ENCODE data around the gene ZBTB7C. TPM values are rescaled to one million over a fixed set of nuclear protein-coding genes. Genes with fewer than 3 reads are reported as not detected.

The ZBTB7C gene
- total and polyA plus RNA-seq, 2 of the 8 experiments (the other 6 are each of a cell fraction or from before 2014, with no cell fraction given): 0.15 to 0.45 TPM

DNA sequence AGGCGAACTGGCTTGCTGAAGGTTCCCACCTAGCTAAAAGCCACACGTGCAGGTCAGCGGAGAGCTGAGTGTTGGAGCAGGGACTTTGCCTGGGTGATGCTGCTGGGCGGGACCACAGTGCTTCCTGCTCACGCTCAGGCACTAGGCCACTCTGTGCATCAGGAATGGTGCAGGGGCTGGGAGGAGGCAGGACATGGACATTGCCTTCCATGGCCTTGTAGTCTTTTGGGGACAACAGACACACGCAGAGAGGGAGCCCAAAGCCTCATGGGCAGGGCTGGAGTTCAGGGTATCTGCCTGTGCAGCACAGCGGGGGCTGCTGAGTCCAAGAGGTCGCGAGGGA lies 207.2 kb downstream of the ZBTB7C start:
- no peak overlapping the region for H3K4me3 ChIP-seq (ENCODE audit: extremely low read depth in 1 of 4, insufficient read depth in 2 of 4, low read depth in 3 of 4, low read length in 4 of 4)
- H2BK20ac ChIP-seq (ENCODE audit: low read length): no peak overlapping the region
- peaks cover 0 to under 1% of the 10 kb centered on the region in 2 experiments for H4K20me1 ChIP-seq (replicated peaks in 1 of 2; ENCODE audit: control insufficient read depth in 1 of 2, insufficient read depth in 2 of 2, low read length in 2 of 2)
- H3K4ac ChIP-seq (replicated peaks; ENCODE audit: insufficient read length, low read depth, low read length): no peak overlapping the region
- H3K56ac ChIP-seq (replicated peaks; ENCODE audit: insufficient read length, low read depth, low read length): no peak overlapping the region
- H3K36me3 ChIP-seq (ENCODE audit: control insufficient read depth in 2 of 4, insufficient read depth in 4 of 4, low read length in 3 of 4): no peaks in the 10 kb centered on the region
- H3K4me1 ChIP-seq (replicated peaks in 1 of 4; ENCODE audit: control insufficient read depth in 3 of 4, insufficient read depth in 4 of 4, low read length in 3 of 4): peaks cover 0 to 3% (median 0%) of the 10 kb centered on the region in 4 experiments; a peak in 1 of 7 replicates
- H3K9ac ChIP-seq (replicated peaks in 1 of 4; ENCODE audit: extremely low read depth in 1 of 4, low read depth in 3 of 4, low read length in 3 of 4): no peak overlapping the region
- H2BK12ac ChIP-seq (ENCODE audit: low read depth, low read length): no peak overlapping the region
- H3K18ac ChIP-seq (ENCODE audit: extremely low read depth, low read length): no peak overlapping the region
- H4K91ac ChIP-seq (replicated peaks; ENCODE audit: insufficient read length, low read length): no peak overlapping the region
- no peaks in the 10 kb centered on the region for H3K79me1 ChIP-seq (ENCODE audit: low read depth, low read length)
- H2BK120ac ChIP-seq (replicated peaks; ENCODE audit: low read depth, low read length): no peak overlapping the region
- DNase-seq (ENCODE audit: low read depth in 1 of 2, low spot score in 2 of 2): no peak
- H3K14ac ChIP-seq (ENCODE audit: insufficient read length): no peak overlapping the region
- no peak overlapping the region for H4K8ac ChIP-seq (ENCODE audit: extremely low read depth, insufficient read depth, low read length)
- no peak overlapping the region for H3K23ac ChIP-seq (ENCODE audit: insufficient read length)
- H3K79me2 ChIP-seq (ENCODE audit: control insufficient read depth in 1 of 2, insufficient read depth in 2 of 2, low read length in 2 of 2): no peaks in the 10 kb centered on the region
- H3K27ac ChIP-seq (ENCODE audit: low read depth, low read length): no peak overlapping the region
- ChIA-PET POLR2A (ENCODE audit: partially characterized antibody) (no interaction called here), CTCF (ENCODE audit: partially characterized antibody) (interaction anchor here (0.7 to 1.2 kb wide), 2 partner anchors 84 to 427 kb away, joined by 3 read pairs; no protein-coding TSS in a partner anchor)
- FAIRE-seq: no peak
- no peak overlapping the region for H4K5ac ChIP-seq (ENCODE audit: insufficient read length, low read depth, low read length)
- peaks cover 0 to 1% of the 10 kb centered on the region in 2 experiments; a peak in 1 of 4 replicates for H3K9me3 ChIP-seq (ENCODE audit: insufficient read depth in 2 of 2, low read depth in 1 of 2, low read length in 1 of 2)
- WGBS, 2 experiments (ENCODE audit: extremely low coverage in 1 of 2, insufficient coverage in 1 of 2, insufficient read length in 1 of 2, insufficient replicate concordance in 2 of 2, low coverage in 1 of 2, low lambda C conversion rate in 2 of 2, missing lambda C conversion rate in 1 of 2): 93% methylated on average over 9 of the region's 9 CpGs; no CpG with 5 or more reads in 1 of the 2 experiments
- H3K27me3 ChIP-seq (replicated peaks in 1 of 4; ENCODE audit: control insufficient read depth in 3 of 4, extremely low read depth in 1 of 4, insufficient read depth in 3 of 4, low read length in 3 of 4): no peaks in the 10 kb centered on the region
- peaks cover 2% of the 10 kb centered on the region; the same call in 1 of the 2 replicates for H3K23me2 ChIP-seq (ENCODE audit: low read depth, low read length)
- H2AK5ac ChIP-seq (ENCODE audit: low read depth, low read length): no peak overlapping the region
- no peak overlapping the region for H2BK15ac ChIP-seq (ENCODE audit: low read length)
- no peak overlapping the region for H3K4me2 ChIP-seq (ENCODE audit: insufficient read depth in 1 of 2, low read depth in 2 of 2, low read length in 2 of 2)
- no peak overlapping the region for H2AFZ ChIP-seq (ENCODE audit: low read length)
- no peak overlapping the region for H2BK5ac ChIP-seq (ENCODE audit: low read depth, low read length)
- TF ChIP-seq CHD2 (IDR thresholded peaks at IDR 0.05; ENCODE audit: low read length): no peak
- no peak for TF ChIP-seq EP300 (IDR thresholded peaks at IDR 0.05; ENCODE audit: borderline replicate concordance in 1 of 2, low read depth in 2 of 2, low read length in 2 of 2)
- TF ChIP-seq HDAC2 (IDR thresholded peaks at IDR 0.05; ENCODE audit: borderline replicate concordance in 1 of 2, low read depth in 2 of 2, low read length in 2 of 2): no peak
- TF ChIP-seq HDAC6 (IDR thresholded peaks at IDR 0.05; ENCODE audit: low read depth, low read length): no peak
- TF ChIP-seq NANOG (IDR thresholded peaks at IDR 0.05; ENCODE audit: insufficient read depth, low read depth, low read length, poor library complexity, severe bottlenecking): no peak
- no peak for TF ChIP-seq GTF2F1 (IDR thresholded peaks at IDR 0.05; ENCODE audit: borderline replicate concordance, low read depth, low read length)
- TF ChIP-seq MAFK (IDR thresholded peaks at IDR 0.05; ENCODE audit: low read depth, low read length): no peak
- TF ChIP-seq TCF12 (IDR thresholded peaks at IDR 0.05; ENCODE audit: low read depth, low read length): no peak
- no peak for TF ChIP-seq CBX5 (IDR thresholded peaks at IDR 0.05; ENCODE audit: low read depth, low read length)
- TF ChIP-seq POLR2AphosphoS5 (IDR thresholded peaks at IDR 0.05; ENCODE audit: low read depth, low read length): no peak
- no peak for TF ChIP-seq CEBPB (IDR thresholded peaks at IDR 0.05; ENCODE audit: low read depth, low read length)
- TF ChIP-seq BRCA1 (IDR thresholded peaks at IDR 0.05; ENCODE audit: low read depth, low read length): no peak
- no peak for TF ChIP-seq RBBP5 (IDR thresholded peaks at IDR 0.05; ENCODE audit: borderline replicate concordance, low read depth, low read length)
- TF ChIP-seq, protein P1, sequence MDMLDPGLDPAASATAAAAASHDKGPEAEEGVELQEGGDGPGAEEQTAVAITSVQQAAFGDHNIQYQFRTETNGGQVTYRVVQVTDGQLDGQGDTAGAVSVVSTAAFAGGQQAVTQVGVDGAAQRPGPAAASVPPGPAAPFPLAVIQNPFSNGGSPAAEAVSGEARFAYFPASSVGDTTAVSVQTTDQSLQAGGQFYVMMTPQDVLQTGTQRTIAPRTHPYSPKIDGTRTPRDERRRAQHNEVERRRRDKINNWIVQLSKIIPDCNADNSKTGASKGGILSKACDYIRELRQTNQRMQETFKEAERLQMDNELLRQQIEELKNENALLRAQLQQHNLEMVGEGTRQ (IDR thresholded peaks at IDR 0.05; ENCODE audit: low read length): no peak
